Endothelial cell of hepatic sinusoid (primary cell): ENCODE results near the gene CCDC12.
"Not testable (repeated sequence)": the region's sequence is repeated elsewhere in the genome, so short reads cannot be mapped to it uniquely, and the experiment has no call there.

Experiments used
- in situ Hi-C: cut with HindIII; loops from 2 replicates; pipeline ENCODE4 v1.10.0; 2017; ENCODE audit warnings: low sequenced_read_pairs

The CCDC12 gene

GRCh38 chr3:46982546-46982945 is 6.0 kb upstream of the CCDC12 start:
- in situ Hi-C loops = no loop called here

- in situ Hi-C loops = no loop called here
These were observed 5.5 kb upstream of the CCDC12 start for GRCh38 chr3:46981932-46982471.

GRCh38 chr3:46979958-46980497 is 3.5 kb upstream of the CCDC12 start:
- in situ Hi-C loops = no loop called here

- in situ Hi-C loops = no loop called here
These were observed 2.7 kb upstream of the CCDC12 start, which contains the start of gene NBEAL2 for GRCh38 chr3:46978985-46979944. NBEAL2 (plus strand) TSS chr3:46979666; CDS start chr3:46979862, 196 bp downstream.

GRCh38 chr3:46978381-46978780 is 1.8 kb upstream of the CCDC12 start:
- in situ Hi-C loops = no loop called here

- in situ Hi-C loops = no loop called here
These were observed 1.3 kb upstream of the CCDC12 start for GRCh38 chr3:46977811-46978195.

- in situ Hi-C loops = loop anchor here (5.0 kb wide), 1 partner anchor 73 kb away; no protein-coding TSS in a partner anchor
These were observed 1.9 kb downstream of the CCDC12 start for GRCh38 chr3:46974421-46975171.

- in situ Hi-C loops = loop anchor here (5.0 kb wide), 1 partner anchor 75 kb away; no protein-coding TSS in a partner anchor
These were observed 4.1 kb downstream of the CCDC12 start for GRCh38 chr3:46972396-46972795.

GRCh38 chr3:46971742-46972141 is 4.8 kb downstream of the CCDC12 start:
- in situ Hi-C loops = loop anchor here (5.0 kb wide), 1 partner anchor 76 kb away; no protein-coding TSS in a partner anchor

GRCh38 chr3:46971151-46971550 is 5.4 kb downstream of the CCDC12 start:
- in situ Hi-C loops = loop anchor here (5.0 kb wide), 1 partner anchor 76 kb away; no protein-coding TSS in a partner anchor

GRCh38 chr3:46970391-46971091 is 6.0 kb downstream of the CCDC12 start:
- in situ Hi-C loops = loop anchor here (5.0 kb wide), 1 partner anchor 77 kb away; no protein-coding TSS in a partner anchor

- in situ Hi-C loops = no loop called here
These were observed 7.6 kb downstream of the CCDC12 start for GRCh38 chr3:46968783-46969428.

- in situ Hi-C loops = no loop called here
These were observed 9.7 kb downstream of the CCDC12 start for GRCh38 chr3:46966811-46967210.

GRCh38 chr3:46965151-46965550 is 11.4 kb downstream of the CCDC12 start:
- in situ Hi-C loops = no loop called here

- in situ Hi-C loops = not testable (repeated sequence)
These were observed 12.4 kb downstream of the CCDC12 start for GRCh38 chr3:46964038-46964590.

GRCh38 chr3:46962990-46963389 is 13.6 kb downstream of the CCDC12 start:
- in situ Hi-C loops = no loop called here

- in situ Hi-C loops = no loop called here
These were observed 14.1 kb downstream of the CCDC12 start for GRCh38 chr3:46962427-46962826.

- in situ Hi-C loops = no loop called here
These were observed 15.7 kb downstream of the CCDC12 start for GRCh38 chr3:46960835-46961234.

GRCh38 chr3:46960081-46960701 is 16.4 kb downstream of the CCDC12 start:
- in situ Hi-C loops = no loop called here
